DND-41 (cell line): Measurements from ENCODE around the gene TUBGCP5.
"Not testable (repeated sequence)": the region's sequence is repeated elsewhere in the genome, so short reads cannot be mapped to it uniquely, and the experiment has no call there.

Experiments used
- CTCF ChIP-seq: IDR thresholded peaks from 2 replicates; pipeline ENCODE4 v1.5.1; 2012; ENCODE audit warnings: borderline replicate concordance, low read length, moderate library complexity, mild to moderate bottlenecking; ENCODE audit not compliant: poor library complexity, severe bottlenecking; ENCODE audit errors: extremely low read depth
- EZH2 ChIP-seq: IDR thresholded peaks from 3 replicates; pipeline ENCODE4 v1.6.1; 2012; ENCODE audit warnings: borderline replicate concordance, low read depth, mild to moderate bottlenecking, moderate library complexity, low read length, inconsistent platforms; ENCODE audit not compliant: severe bottlenecking

- not testable (repeated sequence) for TF ChIP-seq CTCF, EZH2
These were observed 9.4 kb upstream of the TUBGCP5 start for GRCh38 chr15:23048572-23049282.
